SK-N-SH (cell line): ENCODE measurements around the gene ALDH18A1. TPM values are rescaled to one million over a fixed set of nuclear protein-coding genes. Genes with fewer than 3 reads are reported as not detected.
A peak's percentile ranks its signal among the peaks of the same experiment; 100 is the strongest.

Experiments
- CTCF ChIA-PET: fragments of 300-600, 350-600 bp; formaldehyde crosslinking; extraction: SDS; loops from one replicate; lab custom pipeline; 2021; lab: Yijun Ruan, JAX
- POLR2A ChIA-PET: fragments of 350-600 bp; sonication (Branson Sonifier 250); formaldehyde crosslinking; extraction: SDS; loops from one replicate; lab custom pipeline; 2020; ENCODE audit warnings: antibody characterized with exemption, inconsistent platforms; lab: Yijun Ruan, JAX
- DNase-seq: peaks from one replicate; pipeline ENCODE4 v3.0.0; 2012
- H2AFZ ChIP-seq: fragments of 200-600 bp; sonication (generic); 2 replicates; pipeline ENCODE4 v1.8.1; 2016; ENCODE audit warnings: antibody characterized with exemption, mild to moderate bottlenecking, low read depth
- H3F3A ChIP-seq: fragments of 200-600 bp; sonication (generic); replicated peaks from 2 replicates; pipeline ENCODE3; 2016; ENCODE audit warnings: antibody characterized with exemption, mild to moderate bottlenecking; ENCODE audit not compliant: insufficient read depth
- H3K27ac ChIP-seq, 2 experiments: fragments of 200-500 bp in 1 of 2; fragments of 200-600 bp in 1 of 2; sonication (Bioruptor generic) in 1 of 2; sonication (generic), shearing (Covaris generic) in 1 of 2; 2 replicates each; pipeline versions ENCODE4 v1.5.1 to v1.6.1; 2014 to 2016; ENCODE audit warnings: low read depth in 2 of 2, inconsistent platforms in 1 of 2, low read length in 1 of 2, mild to moderate bottlenecking in 1 of 2, mixed read lengths in 1 of 2
- H3K27me3 ChIP-seq: fragments of 200-600 bp; sonication (generic), shearing (Covaris generic); 2 replicates; pipeline ENCODE4 v1.6.1; 2016; ENCODE audit warnings: mixed run types; ENCODE audit not compliant: insufficient read depth
- H3K36me3 ChIP-seq, 2 experiments: fragments of 200-500 bp in 1 of 2; fragments of 200-600 bp in 1 of 2; sonication (Bioruptor generic) in 1 of 2; sonication (generic) in 1 of 2; replicated peaks in 1 of 2; 2 replicates each; pipeline versions ENCODE3 to v1.5.1; 2014 to 2016; ENCODE audit warnings: low read length in 1 of 2, mild to moderate bottlenecking in 1 of 2; ENCODE audit not compliant: insufficient read depth in 2 of 2, control insufficient read depth in 1 of 2
- H3K4me1 ChIP-seq, 2 experiments: fragments of 200-500 bp in 1 of 2; fragments of 200-600 bp in 1 of 2; sonication (Bioruptor generic) in 1 of 2; sonication (generic), shearing (Covaris generic) in 1 of 2; 2 replicates each; pipeline versions ENCODE4 v1.5.1 to v1.6.1; 2014 to 2016; ENCODE audit warnings: low read depth in 1 of 2, low read length in 1 of 2, mixed run types in 1 of 2; ENCODE audit not compliant: insufficient read depth in 2 of 2, control insufficient read depth in 1 of 2
- H3K4me2 ChIP-seq: fragments of 200-600 bp; sonication (generic), shearing (Covaris generic); 2 replicates; pipeline ENCODE4 v1.6.1; 2017; ENCODE audit warnings: mixed run types
- H3K4me3 ChIP-seq, 2 experiments: fragments of 200-500 bp in 1 of 2; fragments of 200-600 bp in 1 of 2; sonication (Bioruptor generic) in 1 of 2; sonication (generic), shearing (Covaris generic) in 1 of 2; 2 replicates each; pipeline versions ENCODE4 v1.5.1 to v1.8.1; 2014 to 2016; ENCODE audit warnings: low read depth in 2 of 2, inconsistent platforms in 1 of 2, low read length in 1 of 2, mild to moderate bottlenecking in 1 of 2, mixed read lengths in 1 of 2, moderate library complexity in 1 of 2
- H3K79me2 ChIP-seq: fragments of 200-600 bp; sonication (generic); 2 replicates; pipeline ENCODE4 v1.8.1; 2017; ENCODE audit warnings: mild to moderate bottlenecking; ENCODE audit not compliant: insufficient read depth
- H3K9ac ChIP-seq: fragments of 200-600 bp; sonication (generic); 2 replicates; pipeline ENCODE4 v1.6.1; 2017; ENCODE audit warnings: mixed run types
- H3K9me2 ChIP-seq: fragments of 200-600 bp; sonication (generic); 2 replicates; pipeline ENCODE4 v1.6.1; 2017; ENCODE audit warnings: mixed run types
- H3K9me3 ChIP-seq: fragments of 200-600 bp; sonication (generic); 2 replicates; pipeline ENCODE4 v1.6.1; 2017; ENCODE audit warnings: mixed run types, mild to moderate bottlenecking, moderate library complexity
- H4K20me1 ChIP-seq: fragments of 200-600 bp; sonication (generic); 2 replicates; pipeline ENCODE4 v1.6.1; 2017; ENCODE audit warnings: mild to moderate bottlenecking, mixed run types; ENCODE audit not compliant: insufficient read depth
- ELF1 ChIP-seq: IDR thresholded peaks from 2 replicates; pipeline ENCODE4 v1.4.0; 2012
- FOXM1 ChIP-seq: IDR thresholded peaks from 2 replicates; pipeline ENCODE4 v1.4.0; 2012; ENCODE audit warnings: low read depth, mild to moderate bottlenecking
- GATA2 ChIP-seq: sonication (generic); formaldehyde crosslinking; IDR thresholded peaks from 2 replicates; pipeline ENCODE4 v1.5.0; 2020; ENCODE audit warnings: mild to moderate bottlenecking, missing genetic modification reagents
- MEF2A ChIP-seq: IDR thresholded peaks from 2 replicates; pipeline ENCODE4 v1.4.0; 2012; ENCODE audit warnings: low read depth, borderline replicate concordance
- MXI1 ChIP-seq: IDR thresholded peaks from 2 replicates; pipeline ENCODE4 v1.6.1; 2012; ENCODE audit warnings: mild to moderate bottlenecking, low read depth, low read length, improper control_type of control experiment
- RAD21 ChIP-seq: IDR thresholded peaks from 2 replicates; pipeline ENCODE4 v1.6.1; 2012; ENCODE audit warnings: mild to moderate bottlenecking, low read length
- RCOR1 ChIP-seq: fragments of 150-350 bp; IDR thresholded peaks from 2 replicates; pipeline ENCODE4 v1.6.1; 2017; ENCODE audit warnings: antibody characterized with exemption, low read length
- RFX5 ChIP-seq: IDR thresholded peaks from 2 replicates; pipeline ENCODE4 v1.6.1; 2012; ENCODE audit warnings: mild to moderate bottlenecking, improper control_type of control experiment, low read length
- RXRA ChIP-seq: IDR thresholded peaks from 2 replicates; pipeline ENCODE4 v1.4.0; 2012; ENCODE audit warnings: low read depth, mild to moderate bottlenecking, borderline replicate concordance
- WGBS: methylation state at CpG from one replicate; pipeline ENCODE4 v1.1.6; 2017; ENCODE audit warnings: low lambda C conversion rate; 5-methylcytosine and 5-hydroxymethylcytosine counted together
- polyA plus RNA-seq, 3 experiments: library from polyadenylated mRNA; depleted of rRNA; stranded (reverse); fragments of >200 nt; gene quantifications; 2 replicates each; pipeline ENCODE4 v1.2.3, GENCODE V29; 2012
- TF ChIP-seq, protein P1 (sequence below): IDR thresholded peaks from 2 replicates; pipeline ENCODE4 v1.4.0; 2012; ENCODE audit warnings: low read depth
- TF ChIP-seq, protein P2 (sequence below): fragments of 150-350 bp; IDR thresholded peaks from 2 replicates; pipeline ENCODE4 v1.6.1; 2016; ENCODE audit warnings: mild to moderate bottlenecking, low read depth, low read length

The ALDH18A1 gene
- polyA plus RNA-seq, 1 of the 3 experiments (the other 2 are of a cell fraction), result 59.5 TPM

DNA sequence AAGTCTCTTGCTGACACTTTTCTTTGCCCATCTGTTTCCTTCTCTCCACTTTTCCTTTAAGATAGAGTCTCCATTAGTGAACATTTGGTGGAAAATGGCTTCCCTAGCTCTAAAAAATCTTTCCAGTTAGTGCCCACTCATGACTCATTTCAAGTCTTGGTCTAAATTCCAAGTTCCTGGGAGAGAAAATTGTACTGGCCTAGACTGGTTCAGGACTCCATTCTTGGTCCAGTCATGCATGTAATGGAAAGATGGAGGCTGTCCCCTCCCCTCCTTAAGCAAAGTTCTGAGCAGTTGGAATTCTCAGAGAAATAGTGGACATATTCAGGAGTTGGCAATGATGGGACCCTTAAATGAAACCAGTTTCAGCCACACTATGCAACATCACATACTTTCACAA lies 3.8 kb upstream of the ALDH18A1 start:
- ChIA-PET CTCF (interaction anchor here (1.1 to 1.4 kb wide), 2 partner anchors 23 to 33 kb away, joined by 3 to 4 read pairs; partner anchors contain the start of gene TCTN3), POLR2A (no interaction called here)
- Histone ChIP-seq H3K27ac (peak overlapping the region in 1 of 2 experiments; percentile 51; a peak in 2 of 4 replicates), H3K4me1 (peaks cover 0 to 2% of the 10 kb centered on the region in 2 experiments; a peak in 2 of 4 replicates), H4K20me1 (no peaks in the 10 kb centered on the region), H3K4me3 (no peak overlapping the region), H3K27me3 (no peaks in the 10 kb centered on the region), H3F3A (peaks cover 4% of the 10 kb centered on the region), H3K4me2 (no peak overlapping the region), H2AFZ (peak overlapping the region; percentile 74), H3K9me3 (no peaks in the 10 kb centered on the region), H3K36me3 (peaks cover 6 to 12% of the 10 kb centered on the region in 2 experiments), H3K9ac (no peak overlapping the region), H3K9me2 (no peaks in the 10 kb centered on the region), H3K79me2 (peaks cover 10% of the 10 kb centered on the region)
- TF ChIP-seq FOXM1 (no peak), MXI1 (no peak), RXRA (no peak), MEF2A (no peak), RAD21 (no peak), RFX5 (no peak), GATA2 (CRISPR knock-in tag) (no peak)
- TF ChIP-seq, protein P1, sequence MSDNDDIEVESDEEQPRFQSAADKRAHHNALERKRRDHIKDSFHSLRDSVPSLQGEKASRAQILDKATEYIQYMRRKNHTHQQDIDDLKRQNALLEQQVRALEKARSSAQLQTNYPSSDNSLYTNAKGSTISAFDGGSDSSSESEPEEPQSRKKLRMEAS, result no peak
- TF ChIP-seq, protein P2, sequence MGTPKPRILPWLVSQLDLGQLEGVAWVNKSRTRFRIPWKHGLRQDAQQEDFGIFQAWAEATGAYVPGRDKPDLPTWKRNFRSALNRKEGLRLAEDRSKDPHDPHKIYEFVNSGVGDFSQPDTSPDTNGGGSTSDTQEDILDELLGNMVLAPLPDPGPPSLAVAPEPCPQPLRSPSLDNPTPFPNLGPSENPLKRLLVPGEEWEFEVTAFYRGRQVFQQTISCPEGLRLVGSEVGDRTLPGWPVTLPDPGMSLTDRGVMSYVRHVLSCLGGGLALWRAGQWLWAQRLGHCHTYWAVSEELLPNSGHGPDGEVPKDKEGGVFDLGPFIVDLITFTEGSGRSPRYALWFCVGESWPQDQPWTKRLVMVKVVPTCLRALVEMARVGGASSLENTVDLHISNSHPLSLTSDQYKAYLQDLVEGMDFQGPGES, result no peak
- DNase-seq, result no peak

DNA sequence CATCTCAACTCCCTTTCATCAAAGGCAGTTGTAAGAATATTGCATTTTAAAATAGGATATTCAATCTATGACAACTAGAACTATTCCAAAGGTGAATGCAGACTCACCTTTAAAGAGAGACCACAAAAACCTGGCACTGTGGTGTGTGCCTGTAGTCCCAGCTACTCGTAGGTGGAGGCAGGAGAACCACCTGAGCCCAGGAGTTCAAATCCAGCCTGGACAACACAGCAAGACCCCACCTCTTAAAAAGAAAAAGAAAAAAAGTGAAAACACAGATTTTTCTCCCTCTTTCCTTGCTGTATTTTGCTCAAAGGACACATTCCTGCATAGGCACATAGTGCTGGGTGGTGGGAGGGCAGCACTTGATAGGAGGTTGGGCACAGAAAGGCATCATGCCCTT lies 739 bp upstream of the ALDH18A1 start:
- H3K36me3 ChIP-seq, result peaks cover under 1 to 8% of the 10 kb centered on the region in 2 experiments
- no peaks in the 10 kb centered on the region for H3K9me2 ChIP-seq
- H3K4me2 ChIP-seq, result peak overlapping the region; percentile 74
- POLR2A ChIA-PET, result no interaction called here
- peaks cover 0 to 2% of the 10 kb centered on the region in 2 experiments; a peak in 2 of 4 replicates for H3K4me1 ChIP-seq
- peak overlapping the region; percentile 20 to 31; a peak in 2 of 4 replicates for H3K27ac ChIP-seq
- DNase-seq, result no peak
- peaks cover 40% of the 10 kb centered on the region for H3K79me2 ChIP-seq
- peak overlapping the region; percentile 84; the same call in 1 of the 2 replicates for H2AFZ ChIP-seq
- H3K27me3 ChIP-seq, result no peaks in the 10 kb centered on the region
- TF ChIP-seq ELF1, result no peak
- no peak for TF ChIP-seq RCOR1
- TF ChIP-seq, all 33 proteins: peak for 0
- H3F3A ChIP-seq, result no peaks in the 10 kb centered on the region
- H3K9me3 ChIP-seq, result no peaks in the 10 kb centered on the region
- CTCF ChIA-PET, result interaction anchor here (1.1 to 1.4 kb wide), 2 partner anchors 36 to 227 kb away, joined by 3 read pairs; partner anchors contain the start of gene TCTN3
- no peaks in the 10 kb centered on the region for H4K20me1 ChIP-seq
- H3K9ac ChIP-seq, result peak overlapping the region; percentile 75; the same call in 1 of the 2 replicates
- peak overlapping the region; percentile 72 to 83 for H3K4me3 ChIP-seq
- 100% methylated on average over 1 of the region's 1 CpG for WGBS
